ENCODE results near the gene WDR37.

DNA sequence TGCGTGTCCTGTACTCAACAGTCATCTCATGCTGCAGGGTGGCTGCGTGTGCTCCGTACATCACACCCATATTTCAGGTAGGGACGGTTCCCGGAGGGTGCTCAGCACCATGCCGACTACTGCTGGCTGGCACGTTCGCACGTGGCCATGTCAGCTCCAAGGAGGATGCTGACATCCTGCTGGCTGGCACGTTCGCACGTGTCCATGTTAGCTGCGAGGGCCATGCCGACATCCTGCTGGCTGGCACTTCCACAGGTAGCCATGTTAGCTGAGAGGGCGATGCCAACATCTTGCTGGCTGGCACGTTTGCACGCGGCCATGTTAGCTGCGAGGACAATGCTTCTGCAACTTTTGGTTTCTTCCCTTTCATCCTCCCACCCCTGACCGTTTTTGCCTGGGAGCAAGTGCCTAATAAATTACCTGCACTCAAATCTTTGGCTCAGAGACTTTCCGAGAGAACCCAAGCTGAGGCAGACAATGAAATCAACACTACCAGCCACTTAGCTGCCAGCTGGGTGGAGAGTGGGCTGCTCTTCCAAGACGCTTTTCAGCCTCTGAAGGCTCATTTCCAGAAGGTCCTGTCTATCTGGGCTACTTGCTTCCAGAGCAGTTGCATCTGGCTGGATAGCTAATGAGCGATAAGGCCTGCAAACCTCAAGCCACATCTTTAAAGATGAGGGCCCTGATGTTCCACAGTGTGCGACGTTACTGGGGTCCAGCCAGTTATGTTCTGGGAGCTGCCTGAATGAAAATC, 104.6 kb downstream of the WDR37 start:
- TF ChIP-seq, protein P1, sequence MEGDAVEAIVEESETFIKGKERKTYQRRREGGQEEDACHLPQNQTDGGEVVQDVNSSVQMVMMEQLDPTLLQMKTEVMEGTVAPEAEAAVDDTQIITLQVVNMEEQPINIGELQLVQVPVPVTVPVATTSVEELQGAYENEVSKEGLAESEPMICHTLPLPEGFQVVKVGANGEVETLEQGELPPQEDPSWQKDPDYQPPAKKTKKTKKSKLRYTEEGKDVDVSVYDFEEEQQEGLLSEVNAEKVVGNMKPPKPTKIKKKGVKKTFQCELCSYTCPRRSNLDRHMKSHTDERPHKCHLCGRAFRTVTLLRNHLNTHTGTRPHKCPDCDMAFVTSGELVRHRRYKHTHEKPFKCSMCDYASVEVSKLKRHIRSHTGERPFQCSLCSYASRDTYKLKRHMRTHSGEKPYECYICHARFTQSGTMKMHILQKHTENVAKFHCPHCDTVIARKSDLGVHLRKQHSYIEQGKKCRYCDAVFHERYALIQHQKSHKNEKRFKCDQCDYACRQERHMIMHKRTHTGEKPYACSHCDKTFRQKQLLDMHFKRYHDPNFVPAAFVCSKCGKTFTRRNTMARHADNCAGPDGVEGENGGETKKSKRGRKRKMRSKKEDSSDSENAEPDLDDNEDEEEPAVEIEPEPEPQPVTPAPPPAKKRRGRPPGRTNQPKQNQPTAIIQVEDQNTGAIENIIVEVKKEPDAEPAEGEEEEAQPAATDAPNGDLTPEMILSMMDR (IDR thresholded peaks at IDR 0.05): no peak
- TF ChIP-seq POLR2AphosphoS5 (IDR thresholded peaks at IDR 0.05; ENCODE audit: low read depth, low read length) (no peak), TCF7L2 (IDR thresholded peaks at IDR 0.05; ENCODE audit: low read depth, low read length) (no peak), SIN3A (IDR thresholded peaks at IDR 0.05; ENCODE audit: borderline replicate concordance, insufficient read depth, low read depth, low read length) (no peak)
- TF ChIP-seq, protein P2, sequence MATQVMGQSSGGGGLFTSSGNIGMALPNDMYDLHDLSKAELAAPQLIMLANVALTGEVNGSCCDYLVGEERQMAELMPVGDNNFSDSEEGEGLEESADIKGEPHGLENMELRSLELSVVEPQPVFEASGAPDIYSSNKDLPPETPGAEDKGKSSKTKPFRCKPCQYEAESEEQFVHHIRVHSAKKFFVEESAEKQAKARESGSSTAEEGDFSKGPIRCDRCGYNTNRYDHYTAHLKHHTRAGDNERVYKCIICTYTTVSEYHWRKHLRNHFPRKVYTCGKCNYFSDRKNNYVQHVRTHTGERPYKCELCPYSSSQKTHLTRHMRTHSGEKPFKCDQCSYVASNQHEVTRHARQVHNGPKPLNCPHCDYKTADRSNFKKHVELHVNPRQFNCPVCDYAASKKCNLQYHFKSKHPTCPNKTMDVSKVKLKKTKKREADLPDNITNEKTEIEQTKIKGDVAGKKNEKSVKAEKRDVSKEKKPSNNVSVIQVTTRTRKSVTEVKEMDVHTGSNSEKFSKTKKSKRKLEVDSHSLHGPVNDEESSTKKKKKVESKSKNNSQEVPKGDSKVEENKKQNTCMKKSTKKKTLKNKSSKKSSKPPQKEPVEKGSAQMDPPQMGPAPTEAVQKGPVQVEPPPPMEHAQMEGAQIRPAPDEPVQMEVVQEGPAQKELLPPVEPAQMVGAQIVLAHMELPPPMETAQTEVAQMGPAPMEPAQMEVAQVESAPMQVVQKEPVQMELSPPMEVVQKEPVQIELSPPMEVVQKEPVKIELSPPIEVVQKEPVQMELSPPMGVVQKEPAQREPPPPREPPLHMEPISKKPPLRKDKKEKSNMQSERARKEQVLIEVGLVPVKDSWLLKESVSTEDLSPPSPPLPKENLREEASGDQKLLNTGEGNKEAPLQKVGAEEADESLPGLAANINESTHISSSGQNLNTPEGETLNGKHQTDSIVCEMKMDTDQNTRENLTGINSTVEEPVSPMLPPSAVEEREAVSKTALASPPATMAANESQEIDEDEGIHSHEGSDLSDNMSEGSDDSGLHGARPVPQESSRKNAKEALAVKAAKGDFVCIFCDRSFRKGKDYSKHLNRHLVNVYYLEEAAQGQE (IDR thresholded peaks at IDR 0.05; ENCODE audit: insufficient read depth in 1 of 2, low read depth in 2 of 2, low read length in 1 of 2): no peak
